ENCODE results near the gene GSN. TPM values are rescaled to one million over a fixed set of nuclear protein-coding genes. Genes with fewer than 3 reads are reported as not detected.

Gene GSN
- total and polyA plus RNA-seq, 10 of the 15 experiments (the other 5 are each of a cell fraction or from before 2014, with no cell fraction given) = 0.66 to 9.2 (median 6.2) TPM

- TF ChIP-seq, protein P1, sequence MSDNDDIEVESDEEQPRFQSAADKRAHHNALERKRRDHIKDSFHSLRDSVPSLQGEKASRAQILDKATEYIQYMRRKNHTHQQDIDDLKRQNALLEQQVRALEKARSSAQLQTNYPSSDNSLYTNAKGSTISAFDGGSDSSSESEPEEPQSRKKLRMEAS (IDR thresholded peaks at IDR 0.05; ENCODE audit: low read depth, low read length) = peak; percentile 45
Observed at GRCh38 chr9:121369595-121370265, 101.8 kb downstream of the GSN start, which contains the start of gene STOM (continued).

DNA sequence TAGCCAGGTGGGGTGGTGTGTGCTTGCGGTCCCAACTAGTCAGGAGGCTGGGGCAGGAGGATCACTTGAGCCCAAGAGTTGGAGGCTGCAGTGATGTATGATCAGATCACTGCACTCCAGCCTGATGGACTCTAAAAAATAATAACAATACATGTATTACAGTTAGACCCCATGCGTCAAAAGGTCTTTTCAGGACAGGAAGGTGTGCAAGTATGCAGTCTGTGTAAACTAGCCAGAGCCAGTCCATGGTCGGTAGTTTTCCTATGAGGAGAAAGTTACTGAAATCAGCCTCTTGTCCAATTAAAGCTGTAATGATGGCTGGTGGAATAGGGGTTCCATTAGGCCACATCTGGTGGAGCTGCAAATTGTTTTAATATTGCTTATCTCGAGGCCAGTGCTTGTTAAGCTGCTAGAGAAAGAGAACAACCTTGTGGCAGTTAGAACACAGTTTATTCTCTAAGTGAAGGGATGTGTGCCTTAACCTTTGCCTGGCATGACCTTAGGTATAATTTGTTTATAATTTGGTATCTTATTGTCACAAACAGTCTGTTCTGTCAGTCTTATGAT lies 103.6 kb downstream of the GSN start:
- 80% methylated on average over 4 of the region's 4 CpGs for WGBS (ENCODE audit: insufficient coverage, insufficient replicate concordance, low lambda C conversion rate, missing lambda C conversion rate)
- Histone ChIP-seq H3K27ac (ENCODE audit: control insufficient read depth, insufficient read depth) (no peak overlapping the region), H3K4me3 (no peak overlapping the region), H3K4me1 (ENCODE audit: control insufficient read depth, insufficient read depth, low read length) (peaks cover 7% of the 10 kb centered on the region; the same call in 1 of the 2 replicates), H3K4me2 (ENCODE audit: control insufficient read depth, insufficient read depth) (no peak overlapping the region), H3K9ac (ENCODE audit: control insufficient read depth, insufficient read depth, low read length) (no peak overlapping the region), H4K20me1 (ENCODE audit: control insufficient read depth, insufficient read depth) (no peaks in the 10 kb centered on the region), H3K79me2 (ENCODE audit: control insufficient read depth, insufficient read depth, low read length) (no peaks in the 10 kb centered on the region; the same call in 1 of the 2 replicates), H2AFZ (ENCODE audit: control insufficient read depth, low read depth, low read length) (no peak overlapping the region), H3K27me3 (replicated peaks in 1 of 2; ENCODE audit: control insufficient read depth in 2 of 2, insufficient read depth in 2 of 2, low read length in 1 of 2) (no peaks in the 10 kb centered on the region; a peak in 1 of 4 replicates), H3K36me3 (ENCODE audit: control insufficient read depth in 2 of 2, insufficient read depth in 2 of 2, low read length in 1 of 2) (no peaks in the 10 kb centered on the region), H3K9me3 (replicated peaks; ENCODE audit: control insufficient read depth, insufficient read depth, low read length) (no peaks in the 10 kb centered on the region; the same call in 2 of the 3 replicates)
- DNase-seq (ENCODE audit: low read depth, low spot score) (no peak), ATAC-seq (no peak), FAIRE-seq (no peak)
- RAD21 ChIA-PET (ENCODE audit: unreplicated experiment) = interaction anchor here (1.2 kb wide), 1 partner anchor 52 kb away, joined by 3 read pairs; no protein-coding TSS in a partner anchor
- intact Hi-C loops (cut with micrococcal nuclease; ENCODE audit: unreplicated experiment) (loop anchor here (2.0 kb wide), 1 partner anchor 19 kb away; no protein-coding TSS in a partner anchor), in situ Hi-C loops (cut with MboI) (no loop called here)
- no peak for TF ChIP-seq E4F1 (IDR thresholded peaks at IDR 0.05; ENCODE audit: borderline replicate concordance, partially characterized antibody)
- TF ChIP-seq IKZF1 (conservative IDR thresholded peaks at IDR 0.05) = no peak
- no peak for TF ChIP-seq HDAC6 (IDR thresholded peaks at IDR 0.05; ENCODE audit: unreplicated experiment)
- TF ChIP-seq RAD51 (IDR thresholded peaks at IDR 0.05) = no peak
- CTCF ChIA-PET = interaction anchor here (1.3 to 4.2 kb wide), 2 partner anchors 10 to 52 kb away, joined by 4 to 37 read pairs; no protein-coding TSS in a partner anchor
- no TSS peak for BruUV-seq (replicated peaks)
- SMC1A ChIA-PET (ENCODE audit: uncharacterized antibody, unreplicated experiment) = interaction anchor here (1.1 to 2.1 kb wide), 3 partner anchors 30 to 189 kb away, joined by 3 to 5 read pairs (median 4); no protein-coding TSS in a partner anchor
- POLR2A ChIA-PET = interaction anchor here (0.6 kb wide), 1 partner anchor 9 kb away, joined by 6 read pairs; no protein-coding TSS in a partner anchor
